Esophagus squamous epithelium (tissue), 5 donors: ENCODE measurements around the gene RABGAP1L. TPM values are rescaled to one million over a fixed set of nuclear protein-coding genes. Genes with fewer than 3 reads are reported as not detected.
"Not testable (repeated sequence)": the region's sequence is repeated elsewhere in the genome, so short reads cannot be mapped to it uniquely, and the experiment has no call there.

Experiments used
- DNase-seq: peaks from one replicate; lab custom pipeline; 2025; lab: John Stamatoyannopoulos, UW
- H3K27ac ChIP-seq, 4 donors: fragments of 200-600 bp; sonication (generic); one replicate each; pipeline ENCODE4 v1.5.1; 2016 to 2019; ENCODE audit warnings: mild to moderate bottlenecking in 1 of 4
- H3K27me3 ChIP-seq, 4 donors: fragments of 200-600 bp; sonication (generic); 1 replicate in 3 of 4; 2 replicates in 1 of 4; pipeline versions ENCODE4 v1.5.1 to v1.6.0; 2017 to 2021; ENCODE audit warnings: antibody characterized with exemption in 1 of 4
- H3K36me3 ChIP-seq, 3 donors: fragments of 200-600 bp; sonication (generic); one replicate each; pipeline ENCODE4 v1.5.1; 2016 to 2019
- H3K4me1 ChIP-seq, 3 donors: fragments of 200-600 bp; sonication (generic); one replicate each; pipeline ENCODE4 v1.5.1; 2017 to 2019
- H3K4me3 ChIP-seq, 4 donors: fragments of 200-600 bp; sonication (generic); 1 replicate in 3 of 4; 2 replicates in 1 of 4; pipeline ENCODE4 v1.5.1; 2016 to 2019; ENCODE audit warnings: mild to moderate bottlenecking in 2 of 4, moderate library complexity in 1 of 4
- H3K9me3 ChIP-seq, 3 donors: fragments of 200-600 bp; sonication (generic); one replicate each; pipeline ENCODE4 v1.5.1; 2016 to 2019
- CTCF ChIP-seq, 6 experiments: fragments of 450-650 bp in 4 of 6; fragments of 200-600 bp in 2 of 6; sonication (generic) in 2 of 6; IDR thresholded peaks; one replicate each; pipeline ENCODE4 v1.5.1; 2016 to 2019; ENCODE audit warnings: antibody characterized with exemption in 6 of 6, mild to moderate bottlenecking in 4 of 6, moderate library complexity in 4 of 6
- POLR2A ChIP-seq, 4 donors: fragments of 450-650 bp; IDR thresholded peaks; one replicate each; pipeline ENCODE4 v1.6.1; 2017; ENCODE audit warnings: antibody characterized with exemption in 4 of 4, mild to moderate bottlenecking in 4 of 4, moderate library complexity in 3 of 4
- WGBS, 2 donors: methylation state at CpG; one replicate each; pipeline ENCODE4 v1.1.5; 2018; 5-methylcytosine and 5-hydroxymethylcytosine counted together
- intact Hi-C: fragments of 100-400 bp; cut with DNase I; formaldehyde crosslinking; loops from one replicate; pipeline ENCODE4 v1.15.0; 2022
- total RNA-seq, 4 donors: library from RNA; depleted of rRNA; stranded (reverse); fragments of >200 nt; gene quantifications; one replicate each; pipeline ENCODE4 v1.1.0, GENCODE V29; 2016
- donor health status: DM: yes; HTN: yes; CAD: no.

Gene RABGAP1L
- total RNA-seq, 4 donors from 2014 or later = 35.7 to 45.6 (median 41.0) TPM

- no peaks in the 10 kb centered on the region for H3K27me3 ChIP-seq
- WGBS, 2 donors = 26 to 34% methylated on average over 1 of the region's 1 CpG
These were observed 682.4 kb downstream of the RABGAP1L start for GRCh38 chr1:174841747-174842146.

DNA sequence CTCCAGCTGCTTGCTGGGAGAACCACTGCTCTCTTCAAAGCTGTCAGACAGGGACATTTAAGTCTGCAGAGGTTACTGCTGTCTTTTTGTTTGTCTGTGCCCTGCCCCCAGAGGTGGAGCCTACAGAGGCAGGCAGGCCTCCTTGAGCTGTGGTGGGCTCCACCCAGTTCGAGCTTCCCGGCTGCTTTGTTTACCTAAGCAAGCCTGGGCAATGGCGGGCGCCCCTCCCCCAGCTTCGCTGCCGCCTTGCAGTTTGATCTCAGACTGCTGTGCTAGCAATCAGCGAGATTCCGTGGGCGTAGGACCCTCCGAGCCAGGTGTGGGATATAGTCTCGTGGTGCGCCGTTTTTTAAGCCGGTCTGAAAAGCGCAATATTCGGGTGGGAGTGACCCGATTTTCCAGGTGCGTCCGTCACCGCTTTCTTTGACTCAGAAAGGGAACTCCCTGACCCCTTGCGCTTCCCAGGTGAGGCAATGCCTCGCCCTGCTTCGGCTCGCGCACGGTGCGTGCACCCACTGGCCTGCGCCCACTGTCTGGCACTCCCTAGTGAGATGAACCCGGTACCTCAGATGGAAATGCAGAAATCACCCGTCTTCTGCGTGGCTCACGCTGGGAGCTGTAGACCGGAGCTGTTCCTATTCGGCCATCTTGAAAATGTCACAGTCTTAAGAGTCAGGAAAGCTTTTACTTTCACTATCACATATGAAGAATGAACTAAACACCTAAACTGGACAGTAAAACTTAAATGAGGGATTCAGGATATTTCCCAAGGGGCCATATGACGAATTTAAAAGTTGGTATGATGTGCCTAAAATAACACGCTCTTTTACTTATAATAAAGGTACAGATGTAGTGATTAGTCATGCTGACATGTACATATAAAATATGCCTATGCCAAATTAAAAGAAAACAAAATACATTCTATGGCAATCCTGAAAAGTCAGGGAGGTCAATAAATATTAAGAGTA is 689.6 kb downstream of the RABGAP1L start:
- intact Hi-C loops = not testable (repeated sequence)

More at GRCh38 chr1:174841747-174842146, 682.4 kb downstream of the RABGAP1L start:
- Histone ChIP-seq H3K36me3 (no peaks in the 10 kb centered on the region), H3K4me3 (no peak overlapping the region), H3K9me3 (no peaks in the 10 kb centered on the region), H3K4me1 (no peaks in the 10 kb centered on the region), H3K27ac (no peak overlapping the region)
- TF ChIP-seq CTCF (IDR thresholded peaks at IDR 0.05) (no peak), POLR2A (IDR thresholded peaks at IDR 0.05) (no peak)
- no peak for DNase-seq
- intact Hi-C loops = no loop called here

GRCh38 chr1:174850726-174851125 is 691.4 kb downstream of the RABGAP1L start:
- no peaks in the 10 kb centered on the region for H3K36me3 ChIP-seq
- no peak for TF ChIP-seq CTCF (IDR thresholded peaks at IDR 0.05)
- TF ChIP-seq POLR2A (IDR thresholded peaks at IDR 0.05) = no peak
- H3K27me3 ChIP-seq = no peaks in the 10 kb centered on the region
- H3K4me1 ChIP-seq = no peaks in the 10 kb centered on the region
- H3K27ac ChIP-seq = no peak overlapping the region
- intact Hi-C loops = no loop called here
- DNase-seq = no peak
- WGBS, 2 donors = 82 to 88% methylated on average over 1 of the region's 1 CpG
- H3K4me3 ChIP-seq = no peak overlapping the region
- no peaks in the 10 kb centered on the region for H3K9me3 ChIP-seq

More for the DNA sequence above, 689.6 kb downstream of the RABGAP1L start:
- Histone ChIP-seq H3K4me3 (peak overlapping the region; percentile 10 to 48 (median 26)), H3K27ac (peak overlapping the region; percentile 55 to 80 (median 66))
- not testable (repeated sequence) for H3K9me3 ChIP-seq, DNase-seq, H3K36me3 ChIP-seq, H3K4me1 ChIP-seq, H3K27me3 ChIP-seq
- WGBS, 2 donors = 65 to 76% methylated on average over 3 of the region's 36 CpGs

DNA sequence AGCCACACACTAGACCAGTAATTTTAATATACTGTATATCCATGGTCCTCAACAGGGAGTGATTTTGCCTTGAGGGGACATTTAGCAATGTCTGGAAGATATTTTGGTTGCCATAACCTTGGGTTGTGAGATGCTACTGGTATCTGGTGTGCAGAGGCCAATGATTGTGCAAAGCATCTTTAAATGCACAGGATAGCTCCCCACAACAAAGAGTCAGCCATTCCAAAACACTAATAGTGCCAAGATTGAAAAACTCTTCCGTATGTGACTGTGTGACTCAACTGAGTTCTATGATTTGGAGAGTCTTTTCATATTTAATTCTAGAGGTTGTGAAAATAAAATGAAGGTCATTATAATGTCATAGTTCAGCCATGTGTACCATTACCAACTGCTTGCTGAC is 699.0 kb downstream of the RABGAP1L start:
- no peak for TF ChIP-seq CTCF (IDR thresholded peaks at IDR 0.05)
- TF ChIP-seq POLR2A (IDR thresholded peaks at IDR 0.05) = no peak
- Histone ChIP-seq H3K27me3 (no peaks in the 10 kb centered on the region), H3K36me3 (no peaks in the 10 kb centered on the region), H3K9me3 (no peaks in the 10 kb centered on the region), H3K4me1 (no peaks in the 10 kb centered on the region), H3K27ac (no peak overlapping the region), H3K4me3 (no peak overlapping the region)
- no peak for DNase-seq
- WGBS, 2 donors = 73 to 80% methylated on average over 1 of the region's 1 CpG
- intact Hi-C loops = no loop called here

GRCh38 chr1:174870319-174870718 is 711.0 kb downstream of the RABGAP1L start:
- intact Hi-C loops = no loop called here
- Histone ChIP-seq H3K9me3 (no peaks in the 10 kb centered on the region), H3K4me3 (no peak overlapping the region), H3K4me1 (peaks cover 0 to 40% (median 0%) of the 10 kb centered on the region in 3 donors), H3K27ac (peak overlapping the region in 3 of 4 donors; percentile 68 to 84 (median 83)), H3K27me3 (no peaks in the 10 kb centered on the region), H3K36me3 (no peaks in the 10 kb centered on the region)
- 41 to 83% methylated on average over 1 of the region's 1 CpG for WGBS, 2 donors
- no peak for DNase-seq
- TF ChIP-seq POLR2A (IDR thresholded peaks at IDR 0.05) (no peak), CTCF (IDR thresholded peaks at IDR 0.05) (no peak)
